Stomach (tissue), 9 donors: Measurements from ENCODE around the gene EGFL8. TPM values are rescaled to one million over a fixed set of nuclear protein-coding genes. Genes with fewer than 3 reads are reported as not detected.
A peak's percentile ranks its signal among the peaks of the same experiment; 100 is the strongest.

Experiments
- DNase-seq, 2 donors: peaks; one replicate each; pipeline versions ENCODE4 v3.0.0 to v3.0.0-alpha.2; 2013 to 2019
- H3K27ac ChIP-seq, 5 donors: fragments of 200-600 bp in 4 of 5; sonication (generic) in 4 of 5; one replicate each; pipeline ENCODE4 v1.5.1; 2013 to 2019; ENCODE audit warnings: mild to moderate bottlenecking in 1 of 5, moderate library complexity in 1 of 5
- H3K27me3 ChIP-seq, 3 donors: fragments of 200-600 bp; sonication (generic); one replicate each; pipeline ENCODE4 v1.5.1; 2017 to 2019; ENCODE audit warnings: mixed run types in 1 of 3
- H3K36me3 ChIP-seq, 4 donors: fragments of 200-600 bp; sonication (generic); 1 replicate in 3 of 4; 2 replicates in 1 of 4; pipeline ENCODE4 v1.5.1; 2016 to 2019
- H3K4me1 ChIP-seq, 4 donors: fragments of 200-600 bp; sonication (generic); one replicate each; pipeline ENCODE4 v1.5.1; 2016 to 2019
- H3K4me3 ChIP-seq, 4 donors: fragments of 200-600 bp; sonication (generic) in 3 of 4; one replicate each; pipeline ENCODE4 v1.5.1; 2016 to 2019; ENCODE audit warnings: mild to moderate bottlenecking in 1 of 4
- H3K9me3 ChIP-seq, 4 donors: fragments of 200-600 bp; sonication (generic); one replicate each; pipeline ENCODE4 v1.5.1; 2016 to 2019
- EP300 ChIP-seq: sonication (generic); formaldehyde crosslinking; IDR thresholded peaks from one replicate; pipeline ENCODE4 v1.6.1; 2017; ENCODE audit warnings: antibody characterized with exemption
- POLR2A ChIP-seq, 4 donors: fragments of 450-650 bp; IDR thresholded peaks; one replicate each; pipeline ENCODE4 v1.6.1; 2016; ENCODE audit warnings: antibody characterized with exemption in 4 of 4, control low read depth in 2 of 4, mild to moderate bottlenecking in 1 of 4, moderate library complexity in 1 of 4
- POLR2AphosphoS5 ChIP-seq, 3 donors: sonication (generic); formaldehyde crosslinking; IDR thresholded peaks; one replicate each; pipeline ENCODE4 v1.6.1; 2016; ENCODE audit warnings: antibody characterized with exemption in 3 of 3
- WGBS, 5 donors: extraction: QIAGEN DNeasy Blood & Tissue Kit in 3 of 5; methylation state at CpG; one replicate each; pipeline versions ENCODE4 v1.1.5 to v1.1.7; 2013 to 2018; 5-methylcytosine and 5-hydroxymethylcytosine counted together
- intact Hi-C: fragments of 100-400 bp; cut with DNase I; formaldehyde crosslinking; loops from one replicate; pipeline ENCODE4 v1.15.1; 2023; ENCODE audit warnings: low total_unique reads
- polyA plus RNA-seq, 3 donors: library from polyadenylated mRNA; stranded (reverse); fragments of 200-250 nt; gene quantifications; one replicate each; pipeline ENCODE4 v1.2.3, GENCODE V29; 2013
- total RNA-seq, 5 donors: library from RNA; depleted of rRNA; stranded (reverse); fragments of >200 nt; gene quantifications; one replicate each; pipeline versions ENCODE4 v1.1.0 to v1.2.3, GENCODE V29; 2014 to 2016
- TF ChIP-seq, protein P1 (sequence below), 7 experiments: fragments of 450-650 bp in 4 of 7; fragments of 200-600 bp in 3 of 7; sonication (generic) in 3 of 7; IDR thresholded peaks; one replicate each; pipeline ENCODE4 v1.5.1; 2016 to 2019; ENCODE audit warnings: antibody characterized with exemption in 7 of 7, control low read depth in 2 of 7, mild to moderate bottlenecking in 1 of 7
- donor health status: healthy with polysubstance abuse.
- donor health status: Bipolar disorder and iron deficiency.
- donor health status: healthy.

Gene EGFL8
- total and polyA plus RNA-seq, 8 donors = 0.87 to 224 (median 15.6) TPM

DNA sequence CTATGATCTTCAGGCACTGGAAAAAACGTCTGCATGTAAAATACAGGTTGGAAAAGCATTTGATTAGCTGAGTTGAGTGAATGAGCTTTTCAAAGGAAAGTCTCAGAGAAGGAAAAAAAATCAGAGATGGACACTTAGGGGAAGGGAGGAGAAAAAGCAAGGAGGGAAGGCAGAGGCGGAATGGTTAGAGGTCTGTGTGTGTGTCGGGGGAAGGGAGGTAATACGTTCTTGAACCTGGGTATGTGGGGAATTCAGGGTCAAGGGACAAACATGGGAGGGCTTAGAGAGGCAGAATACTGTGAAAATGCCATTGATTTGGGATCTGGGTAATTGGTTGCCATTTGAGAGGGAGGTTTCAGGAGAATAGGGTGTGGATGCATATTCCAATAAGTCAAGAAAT, 17.7 kb upstream of the EGFL8 start:
- intact Hi-C loops = no loop called here
- H3K27ac ChIP-seq = peak overlapping the region in 1 of 5 donors; percentile 1
- H3K4me1 ChIP-seq = peaks cover 5 to 35% (median 25%) of the 10 kb centered on the region in 4 donors
- no peak for DNase-seq
- H3K4me3 ChIP-seq = no peak overlapping the region
- 43 to 51% (median 46%) methylated on average over 4 of the region's 4 CpGs for WGBS, 5 donors
- no peak for TF ChIP-seq POLR2A (IDR thresholded peaks at IDR 0.05)
- H3K9me3 ChIP-seq = no peaks in the 10 kb centered on the region
- peaks cover 0 to 13% (median 5%) of the 10 kb centered on the region in 4 donors for H3K36me3 ChIP-seq
- peaks cover 0 to 30% (median 0%) of the 10 kb centered on the region in 3 donors for H3K27me3 ChIP-seq

DNA sequence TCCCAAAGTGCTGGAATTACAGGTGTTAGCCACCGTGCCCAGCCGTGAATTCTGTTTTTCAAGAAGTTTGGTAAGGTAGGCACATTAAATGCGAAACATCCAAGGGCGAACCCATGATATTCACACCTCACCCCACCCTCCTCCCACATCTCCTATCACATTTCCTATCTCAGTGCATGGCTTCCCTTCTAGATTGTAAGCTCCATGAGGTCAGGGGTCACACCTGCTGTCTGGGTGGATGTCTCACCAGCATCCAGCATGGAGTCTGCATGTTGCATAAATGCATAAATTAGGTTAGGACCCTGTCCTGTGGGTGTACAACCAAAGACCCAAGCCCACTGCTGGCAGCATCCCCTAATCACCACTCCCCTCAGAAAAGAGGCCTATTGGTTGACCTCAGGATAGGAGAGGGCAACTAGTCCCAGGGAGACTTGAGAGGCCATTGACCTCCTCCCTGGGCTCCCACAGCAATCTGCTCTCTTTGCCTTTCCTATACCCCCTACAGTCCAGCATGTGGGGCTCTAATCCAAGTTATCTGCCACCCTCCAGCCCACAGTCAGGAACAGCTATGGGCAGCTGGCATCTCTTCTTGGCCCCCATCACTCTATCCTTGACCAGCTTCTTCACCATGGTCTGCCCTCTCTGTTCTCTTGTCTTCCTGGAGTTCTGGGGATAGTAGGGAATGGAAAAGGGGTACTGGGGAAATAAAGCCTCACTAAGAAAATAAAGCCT, 16.8 kb upstream of the EGFL8 start:
- Histone ChIP-seq H3K27ac (no peak overlapping the region), H3K36me3 (peaks cover 0 to 13% (median 5%) of the 10 kb centered on the region in 4 donors), H3K27me3 (peaks cover 0 to 34% (median 0%) of the 10 kb centered on the region in 3 donors), H3K9me3 (no peaks in the 10 kb centered on the region), H3K4me1 (peaks cover 12 to 42% (median 32%) of the 10 kb centered on the region in 4 donors), H3K4me3 (peak overlapping the region in 3 of 4 donors; percentile 32 to 44 (median 37))
- DNase-seq = no peak
- TF ChIP-seq, protein P1, sequence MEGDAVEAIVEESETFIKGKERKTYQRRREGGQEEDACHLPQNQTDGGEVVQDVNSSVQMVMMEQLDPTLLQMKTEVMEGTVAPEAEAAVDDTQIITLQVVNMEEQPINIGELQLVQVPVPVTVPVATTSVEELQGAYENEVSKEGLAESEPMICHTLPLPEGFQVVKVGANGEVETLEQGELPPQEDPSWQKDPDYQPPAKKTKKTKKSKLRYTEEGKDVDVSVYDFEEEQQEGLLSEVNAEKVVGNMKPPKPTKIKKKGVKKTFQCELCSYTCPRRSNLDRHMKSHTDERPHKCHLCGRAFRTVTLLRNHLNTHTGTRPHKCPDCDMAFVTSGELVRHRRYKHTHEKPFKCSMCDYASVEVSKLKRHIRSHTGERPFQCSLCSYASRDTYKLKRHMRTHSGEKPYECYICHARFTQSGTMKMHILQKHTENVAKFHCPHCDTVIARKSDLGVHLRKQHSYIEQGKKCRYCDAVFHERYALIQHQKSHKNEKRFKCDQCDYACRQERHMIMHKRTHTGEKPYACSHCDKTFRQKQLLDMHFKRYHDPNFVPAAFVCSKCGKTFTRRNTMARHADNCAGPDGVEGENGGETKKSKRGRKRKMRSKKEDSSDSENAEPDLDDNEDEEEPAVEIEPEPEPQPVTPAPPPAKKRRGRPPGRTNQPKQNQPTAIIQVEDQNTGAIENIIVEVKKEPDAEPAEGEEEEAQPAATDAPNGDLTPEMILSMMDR (IDR thresholded peaks at IDR 0.05) = no peak
- TF ChIP-seq POLR2A (IDR thresholded peaks at IDR 0.05) (no peak), POLR2AphosphoS5 (IDR thresholded peaks at IDR 0.05) (no peak), EP300 (no peak)
- intact Hi-C loops = no loop called here
- WGBS, 5 donors = 83 to 96% (median 92%) methylated on average over 4 of the region's 4 CpGs

DNA sequence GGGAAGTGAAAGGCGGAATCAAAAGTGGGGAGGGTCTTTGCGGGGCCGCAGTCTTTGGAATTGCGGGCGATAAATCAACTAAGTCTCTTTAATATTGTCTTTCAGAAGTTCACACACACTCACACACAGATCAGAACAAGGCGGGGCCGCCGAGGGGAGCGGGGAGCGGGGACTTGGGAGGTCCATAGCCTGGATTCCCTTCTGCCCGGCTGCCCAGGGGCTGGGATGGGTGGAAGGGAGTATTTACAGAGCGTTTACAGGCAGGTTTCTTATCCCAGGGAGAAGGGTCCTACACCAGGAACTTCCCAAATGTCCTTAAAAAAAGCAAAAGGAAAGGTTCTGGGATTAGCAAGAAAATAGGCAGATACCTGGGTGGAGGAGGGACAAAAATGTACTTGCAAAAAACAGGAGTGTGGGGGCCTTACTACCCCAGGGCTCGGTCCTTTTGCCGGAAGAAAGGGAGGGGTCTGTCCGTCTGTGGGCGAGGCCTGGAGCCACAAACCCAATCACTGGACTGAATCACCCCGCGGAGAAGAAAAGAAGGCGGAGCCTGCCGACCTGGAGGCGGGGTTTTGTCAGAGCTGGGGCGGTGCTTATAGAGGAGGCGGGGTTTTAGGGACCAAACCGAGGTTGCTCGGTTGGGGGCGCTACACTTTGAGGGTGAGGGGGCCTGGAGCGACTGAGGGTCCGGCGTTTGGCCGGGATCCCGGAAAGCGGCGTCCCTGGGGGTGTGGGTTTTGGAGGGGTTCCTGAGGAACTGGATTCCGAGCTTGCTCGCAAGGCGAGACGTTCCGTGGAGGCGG, 15.9 kb upstream of the EGFL8 start:
- peak; percentile 86 to 91 for DNase-seq
- H3K4me1 ChIP-seq = peaks cover 21 to 51% (median 41%) of the 10 kb centered on the region in 4 donors
- 20 to 47% (median 23%) methylated on average over 39 of the region's 39 CpGs for WGBS, 5 donors
- no peaks in the 10 kb centered on the region for H3K9me3 ChIP-seq
- peak overlapping the region; percentile 32 to 44 (median 40) for H3K4me3 ChIP-seq
- peaks cover 0 to 34% (median 0%) of the 10 kb centered on the region in 3 donors for H3K27me3 ChIP-seq
- intact Hi-C loops = no loop called here
- H3K27ac ChIP-seq = peak overlapping the region in 3 of 5 donors; percentile 46 to 55 (median 54)
- peaks cover 0 to 13% (median 5%) of the 10 kb centered on the region in 4 donors for H3K36me3 ChIP-seq
- TF ChIP-seq POLR2A (IDR thresholded peaks at IDR 0.05) = no peak
- no peak for TF ChIP-seq EP300
- TF ChIP-seq POLR2AphosphoS5 (IDR thresholded peaks at IDR 0.05) = peak in 1 of 3 donors; percentile 44
- TF ChIP-seq, protein P1 (IDR thresholded peaks at IDR 0.05) = peak in 2 of 7 experiments; percentile 20

DNA sequence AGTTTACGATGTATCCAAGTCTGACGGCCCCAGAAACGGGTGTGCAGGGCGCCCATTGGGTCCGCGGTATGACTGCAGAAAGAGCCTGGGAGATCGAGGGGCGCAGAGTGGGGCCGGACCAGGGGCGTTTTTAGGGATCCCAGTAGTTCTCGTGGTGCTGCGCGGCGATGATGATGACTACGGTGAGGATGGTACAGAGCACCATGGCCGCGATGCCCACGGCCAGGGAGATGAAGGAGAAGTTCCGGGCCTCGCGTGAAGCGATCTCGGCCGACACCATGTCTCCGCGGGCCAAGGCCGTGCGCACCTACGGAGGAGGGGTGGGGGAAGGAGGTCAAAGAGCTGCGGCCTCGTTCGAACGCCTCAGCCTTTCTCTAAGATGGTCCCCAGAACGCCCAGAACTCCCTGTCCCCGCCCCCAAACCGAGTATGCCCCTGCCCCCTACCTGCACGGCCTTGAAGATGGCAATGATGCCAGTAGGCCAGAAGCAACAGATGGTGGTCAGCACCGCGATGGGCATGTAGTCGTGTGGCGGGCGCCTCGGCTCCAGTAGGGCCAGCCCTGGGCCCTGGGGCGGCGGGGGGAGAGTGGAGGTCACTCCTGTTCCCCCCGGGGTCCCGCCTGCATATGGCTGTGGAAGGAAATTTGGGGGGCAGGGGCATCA, 15.2 kb upstream of the EGFL8 start:
- 52 to 65% (median 57%) methylated on average over 38 to 47 of the region's 47 CpGs for WGBS, 5 donors
- intact Hi-C loops = no loop called here
- Histone ChIP-seq H3K9me3 (no peaks in the 10 kb centered on the region), H3K27ac (no peak overlapping the region), H3K4me1 (peaks cover 22 to 57% (median 45%) of the 10 kb centered on the region in 4 donors), H3K4me3 (peak overlapping the region; percentile 32 to 44 (median 40)), H3K27me3 (peaks cover 0 to 34% (median 0%) of the 10 kb centered on the region in 3 donors), H3K36me3 (peaks cover 0 to 13% (median 5%) of the 10 kb centered on the region in 4 donors)
- TF ChIP-seq EP300 (no peak), POLR2A (IDR thresholded peaks at IDR 0.05) (no peak), POLR2AphosphoS5 (IDR thresholded peaks at IDR 0.05) (no peak)
- TF ChIP-seq, protein P1 (IDR thresholded peaks at IDR 0.05) = no peak
- peak in 1 of 2 donors; percentile 17 for DNase-seq
